ENCODE data around the gene PATL1. TPM values are rescaled to one million over a fixed set of nuclear protein-coding genes. Genes with fewer than 3 reads are reported as not detected.

The PATL1 gene
- total RNA-seq, 1 experiment from 2014 or later = 27.6 TPM

GRCh38 chr11:59643390-59643789 is 25.4 kb downstream of the PATL1 start:
- no peak for ATAC-seq
- Mint-ChIP-seq H3K36me3 (peaks cover 91% of the 10 kb centered on the region), H3K27me3 (ENCODE audit: low read depth) (no peaks in the 10 kb centered on the region), H3K9me3 (no peaks in the 10 kb centered on the region), H3K4me3 (no peak overlapping the region), H3K4me1 (no peaks in the 10 kb centered on the region), H3K27ac (no peak overlapping the region)
- TF ChIP-seq STAT6 (CRISPR knock-in tag; conservative IDR thresholded peaks at IDR 0.05; ENCODE audit: low read depth) (no peak), TEAD1 (CRISPR knock-in tag; IDR thresholded peaks at IDR 0.05) (no peak), PRRX2 (CRISPR knock-in tag; IDR thresholded peaks at IDR 0.05) (no peak), USF2 (CRISPR knock-in tag; IDR thresholded peaks at IDR 0.05) (no peak), HMGXB4 (CRISPR knock-in tag; IDR thresholded peaks at IDR 0.05) (no peak), AFF4 (CRISPR knock-in tag; IDR thresholded peaks at IDR 0.05; ENCODE audit: borderline replicate concordance) (no peak)
- no peak for DNase-seq (ENCODE audit: low spot score)
- CTCF ChIA-PET = no interaction called here
- POLR2A ChIA-PET = no interaction called here

GRCh38 chr11:59641156-59641555 is 27.7 kb downstream of the PATL1 start:
- Mint-ChIP-seq H3K27me3 (ENCODE audit: low read depth) (no peaks in the 10 kb centered on the region), H3K27ac (no peak overlapping the region), H3K4me3 (no peak overlapping the region), H3K9me3 (no peaks in the 10 kb centered on the region), H3K36me3 (peaks cover 89% of the 10 kb centered on the region), H3K4me1 (no peaks in the 10 kb centered on the region)
- no peak for DNase-seq (ENCODE audit: low spot score)
- no peak for TF ChIP-seq ARID4B (CRISPR knock-in tag; IDR thresholded peaks at IDR 0.05; ENCODE audit: borderline replicate concordance)
- TF ChIP-seq AR (CRISPR knock-in tag; IDR thresholded peaks at IDR 0.05) = no peak
- no peak for TF ChIP-seq ZNF416 (CRISPR knock-in tag; IDR thresholded peaks at IDR 0.05)
- TF ChIP-seq FOXP4 (CRISPR knock-in tag; IDR thresholded peaks at IDR 0.05) = no peak
- no peak for TF ChIP-seq MAX (CRISPR knock-in tag; IDR thresholded peaks at IDR 0.05)
- no peak for TF ChIP-seq ATF3 (CRISPR knock-in tag; conservative IDR thresholded peaks at IDR 0.05)
- TF ChIP-seq FOXJ3 (CRISPR knock-in tag; IDR thresholded peaks at IDR 0.05; ENCODE audit: borderline replicate concordance) = no peak
- no peak for TF ChIP-seq ATF1 (CRISPR knock-in tag; IDR thresholded peaks at IDR 0.05)
- ChIA-PET CTCF (no interaction called here), POLR2A (no interaction called here)
- ATAC-seq = no peak
